HEK293 (cell line): ENCODE data around the gene DISP3.

Source experiments
- CTCF ChIA-PET: fragments of 350-600 bp; formaldehyde crosslinking; extraction: SDS; loops from one replicate; lab custom pipeline; 2021; ENCODE audit warnings: antibody characterized with exemption; lab: Yijun Ruan, JAX
- POLR2A ChIA-PET: fragments of 300-600 bp; formaldehyde crosslinking; extraction: SDS; loops from one replicate; lab custom pipeline; 2020; ENCODE audit warnings: antibody characterized with exemption, inconsistent platforms; lab: Yijun Ruan, JAX
- H3K27ac ChIP-seq: fragments of 200-500 bp; sonication (Bioruptor generic); 2 replicates; pipeline ENCODE4 v1.5.1; 2014; ENCODE audit warnings: low read depth, low read length, control low read depth, inconsistent platforms; ENCODE audit errors: extremely low read depth
- H3K36me3 ChIP-seq, 2 experiments: fragments of 200-500 bp in 1 of 2; sonication (Bioruptor generic) in 1 of 2; 1 replicate in 1 of 2; 2 replicates in 1 of 2; pipeline ENCODE4 v1.5.1; 2014 to 2017; ENCODE audit warnings: inconsistent platforms in 2 of 2, low read length in 2 of 2; ENCODE audit not compliant: control insufficient read depth in 2 of 2, insufficient read depth in 1 of 2
- H3K4me1 ChIP-seq: fragments of 200-500 bp; sonication (Bioruptor generic); 2 replicates; pipeline ENCODE4 v1.5.1; 2014; ENCODE audit warnings: mild to moderate bottlenecking, low read length, inconsistent platforms; ENCODE audit not compliant: control insufficient read depth, insufficient read depth
- H3K4me3 ChIP-seq: 2 replicates; pipeline ENCODE4 v1.5.1; 2011; ENCODE audit warnings: low read depth, mild to moderate bottlenecking, control low read depth, low read length, moderate library complexity
- H3K9me3 ChIP-seq: fragments of 200-500 bp; sonication (Bioruptor generic); 2 replicates; pipeline ENCODE4 v1.5.1; 2014; ENCODE audit warnings: low read depth, low read length, inconsistent platforms; ENCODE audit not compliant: control insufficient read depth, insufficient read depth
- AEBP2 ChIP-seq: fragments of 450-650 bp; formaldehyde crosslinking; IDR thresholded peaks from 2 replicates; pipeline ENCODE4 v1.5.1; 2016; ENCODE audit warnings: missing biosample characterization, missing genetic modification characterization, borderline replicate concordance
- BCL11B ChIP-seq: fragments of 450-650 bp; formaldehyde crosslinking; IDR thresholded peaks from 2 replicates; pipeline ENCODE4 v1.5.1; 2016; ENCODE audit warnings: low read depth, missing biosample characterization, missing genetic modification characterization
- MYNN ChIP-seq: fragments of 450-650 bp; formaldehyde crosslinking; IDR thresholded peaks from 2 replicates; pipeline ENCODE4 v1.5.1; 2016; ENCODE audit warnings: missing biosample characterization, missing genetic modification characterization, borderline replicate concordance
- TCF7L2 ChIP-seq: IDR thresholded peaks from 2 replicates; pipeline ENCODE4 v1.6.1; 2011; ENCODE audit warnings: low read depth, mild to moderate bottlenecking, inconsistent platforms, low read length, moderate library complexity, borderline replicate concordance
- YY2 ChIP-seq: fragments of 450-650 bp; formaldehyde crosslinking; IDR thresholded peaks from 2 replicates; pipeline ENCODE4 v1.5.1; 2016; ENCODE audit warnings: missing biosample characterization, missing genetic modification characterization
- ZBTB17 ChIP-seq: fragments of 450-650 bp; formaldehyde crosslinking; IDR thresholded peaks from 2 replicates; pipeline ENCODE4 v1.5.1; 2016; ENCODE audit warnings: missing biosample characterization, missing genetic modification characterization
- ZBTB7A ChIP-seq: fragments of 450-650 bp; formaldehyde crosslinking; IDR thresholded peaks from 2 replicates; pipeline ENCODE4 v1.5.1; 2016; ENCODE audit warnings: low read depth, missing biosample characterization, missing genetic modification characterization
- ZBTB8A ChIP-seq: fragments of 450-650 bp; formaldehyde crosslinking; IDR thresholded peaks from 2 replicates; pipeline ENCODE4 v1.5.1; 2016; ENCODE audit warnings: missing biosample characterization, missing genetic modification characterization
- ZNF146 ChIP-seq: fragments of 450-650 bp; formaldehyde crosslinking; IDR thresholded peaks from 2 replicates; pipeline ENCODE4 v1.5.1; 2016; ENCODE audit warnings: missing biosample characterization, missing genetic modification characterization
- ZNF239 ChIP-seq: fragments of 450-650 bp; formaldehyde crosslinking; IDR thresholded peaks from 2 replicates; pipeline ENCODE4 v1.5.1; 2016; ENCODE audit warnings: missing biosample characterization, missing genetic modification characterization
- ZNF280D ChIP-seq: fragments of 450-650 bp; formaldehyde crosslinking; IDR thresholded peaks from 2 replicates; pipeline ENCODE4 v1.5.1; 2016; ENCODE audit warnings: missing biosample characterization, missing genetic modification characterization
- ZNF324 ChIP-seq: fragments of 450-650 bp; formaldehyde crosslinking; IDR thresholded peaks from 2 replicates; pipeline ENCODE4 v1.5.1; 2016; ENCODE audit warnings: missing biosample characterization, missing genetic modification characterization
- ZNF488 ChIP-seq: fragments of 450-650 bp; formaldehyde crosslinking; IDR thresholded peaks from 2 replicates; pipeline ENCODE4 v1.5.1; 2016; ENCODE audit warnings: missing biosample characterization, missing genetic modification characterization
- ZNF513 ChIP-seq: fragments of 450-650 bp; IDR thresholded peaks from 2 replicates; pipeline ENCODE4 v1.5.1; 2018; ENCODE audit warnings: missing biosample characterization, missing genetic modification characterization
- ZNF629 ChIP-seq: fragments of 450-650 bp; formaldehyde crosslinking; IDR thresholded peaks from 2 replicates; pipeline ENCODE4 v1.5.1; 2017; ENCODE audit warnings: missing biosample characterization, missing genetic modification characterization
- ZNF830 ChIP-seq: fragments of 450-650 bp; IDR thresholded peaks from 2 replicates; pipeline ENCODE4 v1.5.0; 2018; ENCODE audit warnings: missing biosample characterization, missing genetic modification characterization, low read depth, mild to moderate bottlenecking, moderate library complexity

Gene DISP3

GRCh38 chr1:11568687-11569086 lies 89.7 kb downstream of the DISP3 start:
- Histone ChIP-seq H3K4me1 (0 out of 2 replicates have a peak, but pooled peaks cover 4% of the 10 kb centered on the region), H3K9me3 (no peaks in the 10 kb centered on the region), H3K27ac (no peak overlapping the region), H3K4me3 (no peak overlapping the region), H3K36me3 (no peaks in the 10 kb centered on the region)
- no peak for TF ChIP-seq ZNF280D (tag by site-specific recombination)
- no peak for TF ChIP-seq ZNF488
- no peak for TF ChIP-seq ZNF239 (tag by site-specific recombination)
- no peak for TF ChIP-seq TCF7L2
- POLR2A ChIA-PET = no interaction called here
- CTCF ChIA-PET = interaction anchor here (0.5 to 0.6 kb wide), 2 partner anchors 74 to 224 kb away, joined by 3 read pairs; no protein-coding TSS in a partner anchor

- TF ChIP-seq ZBTB17 (tag by site-specific recombination) = no peak
- TF ChIP-seq ZBTB7A (tag by site-specific recombination) = no peak
- TF ChIP-seq ZNF146 (tag by site-specific recombination) = no peak
- TF ChIP-seq BCL11B = no peak
- TF ChIP-seq ZNF830 (tag by site-specific recombination) = no peak
- no peak for TF ChIP-seq AEBP2 (tag by site-specific recombination)
- TF ChIP-seq MYNN (tag by site-specific recombination) = no peak
- no peak for TF ChIP-seq ZNF629 (tag by site-specific recombination)
- TF ChIP-seq ZNF513 (tag by site-specific recombination) = no peak
- no peak for TF ChIP-seq ZNF324 (tag by site-specific recombination)
- TF ChIP-seq ZBTB8A (tag by site-specific recombination) = no peak
- no peak for TF ChIP-seq YY2
- CTCF ChIA-PET = interaction anchor here (0.5 kb wide), 1 partner anchor 73 kb away, joined by 3 read pairs; no protein-coding TSS in a partner anchor
- Histone ChIP-seq H3K4me1 (no peaks in the 10 kb centered on the region), H3K4me3 (no peak overlapping the region), H3K9me3 (no peaks in the 10 kb centered on the region), H3K27ac (no peak overlapping the region), H3K36me3 (no peaks in the 10 kb centered on the region)
- POLR2A ChIA-PET = no interaction called here
These were observed 90.6 kb downstream of the DISP3 start for GRCh38 chr1:11569551-11569950.
